DND-41 (cell line): ENCODE measurements around the gene ELF1.
A peak's percentile ranks its signal among the peaks of the same experiment; 100 is the strongest.

ENCODE experiments used
- ATAC-seq: fragments of 200-7000 bp; cut with Tn5 transposase; 3 replicates; pipeline ENCODE4 v1.9.1; 2021; ENCODE audit warnings: low read depth; ENCODE audit not compliant: insufficient read depth
- DNase-seq: peaks from one replicate; pipeline ENCODE4 v3.0.0-alpha.2; 2020
- H2AFZ ChIP-seq: 2 replicates; pipeline ENCODE4 v1.6.0; 2012; ENCODE audit warnings: low read depth, low read length
- H3K27ac ChIP-seq: 2 replicates; pipeline ENCODE4 v1.5.1; 2012; ENCODE audit warnings: low read length, inconsistent platforms
- H3K27me3 ChIP-seq: fragments of 200-600 bp; sonication (generic); 2 replicates; pipeline ENCODE4 v1.6.0; 2012; ENCODE audit warnings: low read length, mild to moderate bottlenecking, inconsistent platforms; ENCODE audit not compliant: insufficient read depth, poor library complexity
- H3K36me3 ChIP-seq: 2 replicates; pipeline ENCODE4 v1.5.1; 2012; ENCODE audit warnings: low read length, inconsistent platforms; ENCODE audit not compliant: insufficient read depth
- H3K4me1 ChIP-seq: 2 replicates; pipeline ENCODE4 v1.5.1; 2012; ENCODE audit warnings: mild to moderate bottlenecking, low read length; ENCODE audit not compliant: insufficient read depth
- H3K4me2 ChIP-seq: 2 replicates; pipeline ENCODE4 v1.6.0; 2012; ENCODE audit warnings: mild to moderate bottlenecking, moderate library complexity, low read length, inconsistent platforms; ENCODE audit not compliant: insufficient read depth
- H3K4me3 ChIP-seq, 2 experiments: fragments of 200-600 bp in 1 of 2; shearing (Covaris generic) in 1 of 2; 2 replicates each; pipeline ENCODE4 v1.5.1; 2012 to 2016; ENCODE audit warnings: inconsistent platforms in 2 of 2, low read length in 2 of 2, mild to moderate bottlenecking in 2 of 2, low read depth in 1 of 2, moderate library complexity in 1 of 2
- H3K79me2 ChIP-seq: 2 replicates; pipeline ENCODE4 v1.6.0; 2012; ENCODE audit warnings: low read length, inconsistent platforms; ENCODE audit not compliant: insufficient read depth
- H3K9ac ChIP-seq: 2 replicates; pipeline ENCODE4 v1.6.0; 2012; ENCODE audit warnings: low read depth, mild to moderate bottlenecking, inconsistent platforms, low read length, moderate library complexity
- H3K9me3 ChIP-seq: 2 replicates; pipeline ENCODE4 v1.5.1; 2012; ENCODE audit warnings: low read length, moderate library complexity, mild to moderate bottlenecking, inconsistent platforms; ENCODE audit not compliant: insufficient read depth, severe bottlenecking
- H4K20me1 ChIP-seq: 2 replicates; pipeline ENCODE4 v1.6.0; 2012; ENCODE audit warnings: low read length; ENCODE audit not compliant: insufficient read depth
- CTCF ChIP-seq: IDR thresholded peaks from 2 replicates; pipeline ENCODE4 v1.5.1; 2012; ENCODE audit warnings: borderline replicate concordance, low read length, moderate library complexity, mild to moderate bottlenecking; ENCODE audit not compliant: poor library complexity, severe bottlenecking; ENCODE audit errors: extremely low read depth
- EZH2 ChIP-seq: IDR thresholded peaks from 3 replicates; pipeline ENCODE4 v1.6.1; 2012; ENCODE audit warnings: borderline replicate concordance, low read depth, mild to moderate bottlenecking, moderate library complexity, low read length, inconsistent platforms; ENCODE audit not compliant: severe bottlenecking

ELF1 gene

GRCh38 chr13:40941581-40941980 is 77.5 kb downstream of the ELF1 start:
- no peak for DNase-seq
- no peak overlapping the region for H3K9ac ChIP-seq
- H3K79me2 ChIP-seq: peaks cover 86% of the 10 kb centered on the region
- H3K4me3 ChIP-seq: no peak overlapping the region
- H3K36me3 ChIP-seq: peaks cover 97% of the 10 kb centered on the region
- TF ChIP-seq EZH2 (no peak), CTCF (no peak)
- no peak for ATAC-seq
- peaks cover 5% of the 10 kb centered on the region; the same call in 1 of the 2 replicates for H4K20me1 ChIP-seq
- H3K27ac ChIP-seq: no peak overlapping the region
- no peaks in the 10 kb centered on the region for H3K4me1 ChIP-seq
- no peaks in the 10 kb centered on the region for H3K9me3 ChIP-seq
- no peak overlapping the region for H3K4me2 ChIP-seq
- no peaks in the 10 kb centered on the region for H3K27me3 ChIP-seq
- H2AFZ ChIP-seq: no peak overlapping the region

GRCh38 chr13:40940841-40941240 is 78.3 kb downstream of the ELF1 start:
- H3K4me3 ChIP-seq: no peak overlapping the region
- H4K20me1 ChIP-seq: 0 out of 2 replicates have a peak, but pooled peaks cover 9% of the 10 kb centered on the region
- H3K4me2 ChIP-seq: no peak overlapping the region
- DNase-seq (no peak), ATAC-seq (no peak)
- H3K27me3 ChIP-seq: no peaks in the 10 kb centered on the region
- H2AFZ ChIP-seq: no peak overlapping the region
- H3K9ac ChIP-seq: no peak overlapping the region
- TF ChIP-seq CTCF (no peak), EZH2 (no peak)
- H3K9me3 ChIP-seq: no peaks in the 10 kb centered on the region
- no peak overlapping the region for H3K27ac ChIP-seq
- peaks cover 95% of the 10 kb centered on the region for H3K36me3 ChIP-seq
- peaks cover 84% of the 10 kb centered on the region for H3K79me2 ChIP-seq
- no peaks in the 10 kb centered on the region for H3K4me1 ChIP-seq

- H3K4me1 ChIP-seq: no peaks in the 10 kb centered on the region
- H3K9me3 ChIP-seq: no peaks in the 10 kb centered on the region
- H3K27ac ChIP-seq: 0 out of 2 replicates have a peak overlapping the region, but pooled peaks have one; percentile 11
- peaks cover 16% of the 10 kb centered on the region for H4K20me1 ChIP-seq
- H3K36me3 ChIP-seq: peaks cover 94% of the 10 kb centered on the region
- no peak for TF ChIP-seq CTCF
- H3K4me3 ChIP-seq: no peak overlapping the region
- no peaks in the 10 kb centered on the region for H3K27me3 ChIP-seq
- peaks cover 39% of the 10 kb centered on the region for H3K79me2 ChIP-seq
- H3K9ac ChIP-seq: no peak overlapping the region
- ATAC-seq (0 out of 3 replicates have a peak, but pooled peaks have one; percentile 33), DNase-seq (no peak)
- no peak overlapping the region for H3K4me2 ChIP-seq
- H2AFZ ChIP-seq: no peak overlapping the region
These were observed 85.5 kb downstream of the ELF1 start for GRCh38 chr13:40933508-40934204.
